Astrocyte of the cerebellum (primary cell): ENCODE results near the gene GRIN2A.

ENCODE experiments used
- DNase-seq: peaks from one replicate; pipeline ENCODE4 v3.0.0-alpha.2; 2011; ENCODE audit warnings: low read depth
- H3K4me3 ChIP-seq: 2 replicates; pipeline ENCODE4 v1.5.1; 2011; ENCODE audit warnings: mild to moderate bottlenecking, low read depth, low read length, moderate library complexity
- in situ Hi-C: cut with HindIII; loops from 2 replicates; pipeline ENCODE4 v1.10.0; 2017; ENCODE audit warnings: low sequenced_read_pairs
- TF ChIP-seq, protein P1 (sequence below): IDR thresholded peaks from 2 replicates; pipeline ENCODE4 v1.5.1; 2012; ENCODE audit warnings: low read length, low read depth, moderate library complexity, mild to moderate bottlenecking; ENCODE audit errors: missing control alignments

The GRIN2A gene

GRCh38 chr16:9798952-9799580, 383.2 kb downstream of the GRIN2A start:
- TF ChIP-seq, protein P1, sequence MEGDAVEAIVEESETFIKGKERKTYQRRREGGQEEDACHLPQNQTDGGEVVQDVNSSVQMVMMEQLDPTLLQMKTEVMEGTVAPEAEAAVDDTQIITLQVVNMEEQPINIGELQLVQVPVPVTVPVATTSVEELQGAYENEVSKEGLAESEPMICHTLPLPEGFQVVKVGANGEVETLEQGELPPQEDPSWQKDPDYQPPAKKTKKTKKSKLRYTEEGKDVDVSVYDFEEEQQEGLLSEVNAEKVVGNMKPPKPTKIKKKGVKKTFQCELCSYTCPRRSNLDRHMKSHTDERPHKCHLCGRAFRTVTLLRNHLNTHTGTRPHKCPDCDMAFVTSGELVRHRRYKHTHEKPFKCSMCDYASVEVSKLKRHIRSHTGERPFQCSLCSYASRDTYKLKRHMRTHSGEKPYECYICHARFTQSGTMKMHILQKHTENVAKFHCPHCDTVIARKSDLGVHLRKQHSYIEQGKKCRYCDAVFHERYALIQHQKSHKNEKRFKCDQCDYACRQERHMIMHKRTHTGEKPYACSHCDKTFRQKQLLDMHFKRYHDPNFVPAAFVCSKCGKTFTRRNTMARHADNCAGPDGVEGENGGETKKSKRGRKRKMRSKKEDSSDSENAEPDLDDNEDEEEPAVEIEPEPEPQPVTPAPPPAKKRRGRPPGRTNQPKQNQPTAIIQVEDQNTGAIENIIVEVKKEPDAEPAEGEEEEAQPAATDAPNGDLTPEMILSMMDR = no peak
- in situ Hi-C loops = no loop called here
- no peak overlapping the region for H3K4me3 ChIP-seq
- no peak for DNase-seq

DNA sequence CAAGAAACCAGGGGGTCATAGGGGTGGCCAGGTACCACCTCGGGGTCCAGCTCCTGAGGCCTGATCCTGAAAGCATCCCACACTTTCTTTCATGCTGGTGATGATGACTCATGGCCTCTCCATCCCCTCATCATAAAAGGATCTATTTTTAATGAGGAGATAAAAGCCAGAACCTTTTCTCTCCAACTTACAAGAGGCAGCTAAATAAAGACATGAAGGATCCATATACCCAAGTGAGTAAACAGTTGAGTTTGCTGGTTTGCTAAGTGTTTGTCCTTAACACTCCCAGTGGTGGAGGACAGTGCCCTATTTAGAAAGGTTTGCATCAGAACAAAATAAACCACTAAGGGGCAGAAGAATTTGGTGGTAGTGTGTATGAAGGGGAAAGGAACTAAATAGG, 383.8 kb downstream of the GRIN2A start:
- DNase-seq = no peak
- TF ChIP-seq, protein P1 = no peak
- H3K4me3 ChIP-seq = no peak overlapping the region
- in situ Hi-C loops = no loop called here

GRCh38 chr16:9797306-9797705, 384.9 kb downstream of the GRIN2A start:
- no peak overlapping the region for H3K4me3 ChIP-seq
- in situ Hi-C loops = no loop called here
- TF ChIP-seq, protein P1 = no peak
- DNase-seq = peak; percentile 5

DNA sequence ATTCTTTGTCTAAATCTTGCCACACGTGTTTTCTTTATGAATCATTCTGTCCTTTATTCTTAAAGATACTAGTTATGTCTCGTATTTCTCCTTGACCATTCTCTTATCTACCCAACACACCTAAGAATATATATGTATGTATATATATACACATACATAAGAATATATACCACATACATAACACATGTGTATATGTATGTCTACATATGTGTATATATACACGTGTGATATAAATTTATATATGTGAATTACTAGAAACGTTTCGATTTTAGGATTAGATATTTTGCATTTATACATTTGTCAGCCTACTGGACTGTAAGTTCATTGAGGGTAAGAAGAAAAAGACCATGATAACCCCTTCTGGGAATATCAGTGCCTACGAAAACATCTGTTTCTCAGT, 388.6 kb downstream of the GRIN2A start:
- no peak overlapping the region for H3K4me3 ChIP-seq
- in situ Hi-C loops = no loop called here
- TF ChIP-seq, protein P1 = no peak
- DNase-seq = no peak

GRCh38 chr16:9791556-9791955, 390.7 kb downstream of the GRIN2A start:
- no peak for DNase-seq
- H3K4me3 ChIP-seq = no peak overlapping the region
- TF ChIP-seq, protein P1 = no peak
- in situ Hi-C loops = no loop called here

DNA sequence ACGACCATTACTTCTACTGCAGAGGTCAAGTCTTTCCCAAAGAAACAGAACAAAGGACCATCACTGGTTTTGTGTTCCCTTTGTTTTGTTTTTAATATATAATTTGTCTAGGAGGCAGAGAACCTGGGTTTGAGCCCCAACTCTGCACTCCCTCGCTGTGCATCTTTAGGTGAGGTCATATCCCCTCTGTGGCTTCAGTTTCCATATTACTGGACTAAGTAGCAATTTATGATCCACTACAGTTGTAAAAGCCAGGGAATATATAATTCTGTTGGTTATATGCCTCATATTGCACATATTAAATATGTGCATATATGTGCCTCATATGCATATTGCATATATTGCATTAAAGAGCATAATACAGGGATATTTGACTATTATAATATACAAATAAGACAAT, 392.0 kb downstream of the GRIN2A start:
- H3K4me3 ChIP-seq = no peak overlapping the region
- TF ChIP-seq, protein P1 = no peak
- DNase-seq = no peak
- in situ Hi-C loops = no loop called here

- in situ Hi-C loops = no loop called here
Observed at GRCh38 chr16:9787717-9788116, 394.5 kb downstream of the GRIN2A start.

More at GRCh38 chr16:9787717-9788116, 394.5 kb downstream of the GRIN2A start:
- H3K4me3 ChIP-seq = no peak overlapping the region
- TF ChIP-seq, protein P1 = no peak
- DNase-seq = no peak
